ENCODE data around the gene RRAS2. TPM values are rescaled to one million over a fixed set of nuclear protein-coding genes. Genes with fewer than 3 reads are reported as not detected.

The RRAS2 gene
- total and polyA plus RNA-seq, 9 of the 15 experiments (the other 6 are each of a cell fraction or from before 2014, with no cell fraction given) = 9.4 to 47.5 (median 37.6) TPM

DNA sequence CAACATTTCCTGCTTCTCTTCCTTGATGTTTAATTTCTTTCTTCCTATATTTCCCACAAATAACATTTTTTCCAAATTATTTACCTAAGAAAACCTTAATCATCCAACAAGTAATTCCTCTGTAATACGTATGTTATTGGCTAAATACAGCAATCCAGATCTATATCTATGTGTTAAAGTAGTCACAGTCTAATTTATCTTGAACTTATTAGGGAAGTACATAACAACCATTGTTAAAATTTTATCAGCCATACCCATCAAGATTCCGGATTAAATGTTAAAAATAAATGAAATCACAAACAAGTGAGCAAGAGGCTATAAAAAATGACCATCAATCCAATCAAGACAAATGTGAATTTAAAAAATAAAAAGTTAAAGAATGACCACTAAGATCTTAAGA is 36.5 kb downstream of the RRAS2 start (continued):
- no peak for TF ChIP-seq HDAC3 (IDR thresholded peaks at IDR 0.05; ENCODE audit: borderline replicate concordance, partially characterized antibody)
- TF ChIP-seq, protein P1, sequence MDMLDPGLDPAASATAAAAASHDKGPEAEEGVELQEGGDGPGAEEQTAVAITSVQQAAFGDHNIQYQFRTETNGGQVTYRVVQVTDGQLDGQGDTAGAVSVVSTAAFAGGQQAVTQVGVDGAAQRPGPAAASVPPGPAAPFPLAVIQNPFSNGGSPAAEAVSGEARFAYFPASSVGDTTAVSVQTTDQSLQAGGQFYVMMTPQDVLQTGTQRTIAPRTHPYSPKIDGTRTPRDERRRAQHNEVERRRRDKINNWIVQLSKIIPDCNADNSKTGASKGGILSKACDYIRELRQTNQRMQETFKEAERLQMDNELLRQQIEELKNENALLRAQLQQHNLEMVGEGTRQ (CRISPR knock-in tag; IDR thresholded peaks at IDR 0.05) = no peak
- no peak for TF ChIP-seq ZNF133 (CRISPR knock-in tag; IDR thresholded peaks at IDR 0.05)
- TF ChIP-seq RBM39 (optimal IDR thresholded peaks at IDR 0.05; ENCODE audit: low read depth, low read length) = no peak
- TF ChIP-seq, protein P2, sequence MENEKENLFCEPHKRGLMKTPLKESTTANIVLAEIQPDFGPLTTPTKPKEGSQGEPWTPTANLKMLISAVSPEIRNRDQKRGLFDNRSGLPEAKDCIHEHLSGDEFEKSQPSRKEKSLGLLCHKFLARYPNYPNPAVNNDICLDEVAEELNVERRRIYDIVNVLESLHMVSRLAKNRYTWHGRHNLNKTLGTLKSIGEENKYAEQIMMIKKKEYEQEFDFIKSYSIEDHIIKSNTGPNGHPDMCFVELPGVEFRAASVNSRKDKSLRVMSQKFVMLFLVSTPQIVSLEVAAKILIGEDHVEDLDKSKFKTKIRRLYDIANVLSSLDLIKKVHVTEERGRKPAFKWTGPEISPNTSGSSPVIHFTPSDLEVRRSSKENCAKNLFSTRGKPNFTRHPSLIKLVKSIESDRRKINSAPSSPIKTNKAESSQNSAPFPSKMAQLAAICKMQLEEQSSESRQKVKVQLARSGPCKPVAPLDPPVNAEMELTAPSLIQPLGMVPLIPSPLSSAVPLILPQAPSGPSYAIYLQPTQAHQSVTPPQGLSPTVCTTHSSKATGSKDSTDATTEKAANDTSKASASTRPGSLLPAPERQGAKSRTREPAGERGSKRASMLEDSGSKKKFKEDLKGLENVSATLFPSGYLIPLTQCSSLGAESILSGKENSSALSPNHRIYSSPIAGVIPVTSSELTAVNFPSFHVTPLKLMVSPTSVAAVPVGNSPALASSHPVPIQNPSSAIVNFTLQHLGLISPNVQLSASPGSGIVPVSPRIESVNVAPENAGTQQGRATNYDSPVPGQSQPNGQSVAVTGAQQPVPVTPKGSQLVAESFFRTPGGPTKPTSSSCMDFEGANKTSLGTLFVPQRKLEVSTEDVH (IDR thresholded peaks at IDR 0.05; ENCODE audit: low read depth, partially characterized antibody) = no peak
- TF ChIP-seq AFF4 (CRISPR knock-in tag; IDR thresholded peaks at IDR 0.05) = no peak
- TF ChIP-seq KLF16 (IDR thresholded peaks at IDR 0.05) = no peak
- no peak for TF ChIP-seq ATF7 (IDR thresholded peaks at IDR 0.05)
